GM21786 (cell line): ENCODE data around the gene CHEK2.
"Not testable (repeated sequence)": the region's sequence is repeated elsewhere in the genome, so short reads cannot be mapped to it uniquely, and the experiment has no call there.

Experiments
- ATAC-seq: cut with Tn5 transposase; IDR thresholded peaks from one replicate; pipeline ENCODE4 v1.9.1; 2021; ENCODE audit not compliant: unreplicated experiment

CHEK2 gene

DNA sequence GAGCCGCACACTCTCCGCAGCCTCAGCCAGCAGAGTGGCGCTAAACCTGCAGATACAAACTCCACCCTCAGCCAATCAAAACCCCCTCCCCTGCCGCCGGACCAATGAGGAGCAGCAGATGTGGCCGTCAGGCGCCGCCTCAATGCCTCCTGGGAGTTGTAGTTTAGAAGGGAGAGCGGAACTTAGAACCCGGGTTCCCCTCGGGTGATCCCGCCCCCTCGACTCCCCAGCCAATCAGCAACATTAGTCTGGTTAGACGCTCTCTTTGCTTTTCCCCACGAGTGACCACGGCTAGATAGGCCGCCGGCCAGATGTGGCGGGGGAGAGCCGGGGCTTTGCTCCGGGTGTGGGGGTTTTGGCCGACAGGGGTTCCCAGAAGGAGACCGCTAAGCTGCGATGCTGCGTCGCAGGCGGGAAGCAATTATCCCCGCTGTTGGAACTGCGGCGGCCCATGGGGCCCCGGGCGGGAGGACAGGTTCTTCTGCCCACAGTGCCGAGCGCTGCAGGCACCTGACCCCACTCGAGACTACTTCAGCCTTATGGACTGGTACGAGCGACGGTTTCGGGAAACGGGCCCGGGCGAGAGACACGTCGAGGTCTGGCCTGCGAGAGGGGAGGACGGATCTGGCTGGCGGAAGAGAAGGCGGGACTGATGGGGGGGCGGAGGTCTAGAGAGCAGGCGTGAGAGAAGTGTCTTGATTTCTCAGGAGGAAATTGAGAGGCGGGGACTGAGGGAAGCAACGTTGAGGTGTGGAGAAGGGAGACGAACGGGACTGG is at the start of gene CHEK2, which contains the start of gene HSCB:
Gene CHEK2 (minus strand): TSS at position 36 of the 777 bp plus-strand sequence. CDS start 7,099 bp downstream, outside the sequence.
Gene HSCB (plus strand): TSS at position 255 of the 777 bp plus-strand sequence. CDS start 57 bp downstream, at position 312.
- ATAC-seq, result peak; percentile 84

DNA sequence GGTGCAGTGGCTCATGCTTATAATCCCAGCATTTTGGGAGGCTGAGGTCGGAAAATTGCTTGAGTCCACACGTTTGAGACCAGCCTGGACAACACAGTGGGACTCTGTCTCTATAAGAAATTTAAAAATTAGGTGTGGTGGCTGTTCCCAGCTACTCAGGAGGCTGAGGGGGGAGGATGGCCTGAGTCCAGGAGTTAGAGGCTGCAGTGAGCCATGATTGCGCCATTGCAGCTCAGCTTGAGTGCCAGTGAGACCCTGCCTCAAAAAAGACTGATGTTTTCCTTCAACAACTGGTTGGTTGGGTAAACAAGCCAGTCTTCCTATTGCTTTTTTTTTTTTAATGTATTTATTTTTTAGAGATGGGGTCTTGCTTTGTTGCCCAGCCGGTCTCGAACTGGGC is 49.5 kb upstream of the CHEK2 start:
- no peak for ATAC-seq

DNA sequence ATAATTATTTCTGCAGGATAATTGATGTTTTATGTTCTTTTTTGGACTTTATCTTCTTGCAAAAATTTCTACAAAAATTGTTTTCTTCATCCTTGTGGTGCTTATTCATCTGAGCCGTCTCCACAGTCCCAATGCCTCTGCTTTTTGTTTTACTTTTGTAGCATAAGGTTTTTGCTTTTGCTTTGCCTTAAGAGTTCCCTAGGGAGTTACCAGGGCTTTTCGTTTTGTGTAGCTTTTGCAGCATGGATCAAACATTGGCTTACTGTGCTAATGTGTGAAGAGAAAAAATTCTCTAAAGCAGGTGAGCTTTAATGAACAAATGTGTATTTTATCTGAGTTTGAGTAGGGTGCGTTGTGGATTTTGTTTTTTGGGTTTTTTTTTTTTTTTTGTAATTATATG is 47.0 kb upstream of the CHEK2 start:
- ATAC-seq, result no peak

DNA sequence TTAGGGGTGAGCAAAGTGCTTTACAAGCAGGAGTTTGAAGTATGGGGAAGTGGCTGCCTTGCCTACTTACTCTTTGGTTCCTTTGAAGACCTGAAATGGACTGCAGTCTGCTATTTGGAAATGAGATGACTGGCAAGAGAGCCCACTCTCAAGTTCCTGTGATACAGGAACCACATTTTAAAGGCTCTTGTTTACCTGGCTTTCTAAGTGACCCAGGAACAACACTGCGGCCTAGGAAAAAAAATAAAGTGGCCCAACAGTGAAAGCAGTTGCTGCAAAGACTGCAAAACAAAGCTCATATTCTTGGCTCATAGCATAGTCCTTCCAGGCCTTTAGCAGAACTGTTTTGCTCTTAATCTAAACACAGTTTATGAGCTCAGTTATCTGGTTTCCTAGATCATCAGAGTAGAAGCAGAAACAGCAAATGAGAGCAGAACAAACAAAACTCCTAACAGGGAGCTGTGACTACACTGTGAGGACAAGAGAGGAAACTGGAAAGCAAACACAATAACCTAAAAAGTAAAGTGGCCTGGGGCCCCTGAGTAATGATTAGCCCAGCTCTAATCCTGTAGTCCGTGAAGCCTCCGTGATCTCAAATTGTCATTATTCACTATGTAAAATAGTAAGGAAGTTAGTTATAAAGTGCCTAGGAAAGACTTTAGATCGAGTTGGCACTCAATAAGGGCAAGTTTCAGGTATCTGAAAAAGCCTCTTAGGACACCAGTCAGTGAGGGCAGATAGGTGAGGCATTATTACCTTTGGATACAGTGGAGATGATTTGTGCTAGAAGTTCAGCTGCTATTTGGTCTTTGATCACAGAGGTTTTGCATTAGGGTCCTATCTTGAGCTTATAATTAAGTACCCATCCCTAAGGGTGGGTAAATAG is 42.4 kb upstream of the CHEK2 start:
- no peak for ATAC-seq

DNA sequence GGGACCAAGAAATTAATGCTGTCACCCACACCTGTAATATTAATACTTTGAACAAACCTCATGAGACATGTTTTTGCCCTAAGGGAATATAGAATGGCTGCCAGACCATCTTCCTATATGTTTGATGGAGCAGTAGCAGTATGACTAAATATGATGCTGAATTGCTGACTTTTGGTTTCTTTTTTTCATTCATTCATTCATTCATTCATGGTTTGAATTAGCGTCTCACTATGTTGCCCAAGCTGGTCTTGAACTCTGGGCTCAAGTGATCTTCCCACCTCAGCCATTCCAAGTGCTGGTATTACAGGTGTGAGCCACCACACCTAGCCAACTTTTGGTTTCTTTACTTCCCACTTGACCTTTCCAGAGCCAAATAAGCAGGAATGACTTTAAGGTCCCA is 38.7 kb upstream of the CHEK2 start:
- no peak for ATAC-seq

DNA sequence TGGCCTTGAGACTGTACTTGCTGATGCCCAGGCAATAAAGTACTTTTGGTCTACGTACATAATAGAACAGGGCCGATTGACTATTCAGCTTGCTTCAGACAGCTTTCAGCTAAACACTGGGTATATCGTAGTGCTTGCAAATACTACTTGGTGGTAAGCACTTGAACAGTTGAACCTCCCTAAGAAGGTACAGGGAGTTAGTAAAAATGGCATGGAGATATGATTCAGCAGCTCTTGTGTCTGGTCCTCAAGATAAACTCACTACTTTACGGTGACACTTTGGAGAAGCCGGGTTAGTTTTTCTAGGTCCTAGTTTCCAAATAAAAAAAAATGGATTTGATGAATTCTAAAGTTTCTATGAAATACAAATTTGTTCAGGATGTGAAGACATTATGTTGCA is 38.2 kb upstream of the CHEK2 start:
- no peak for ATAC-seq

DNA sequence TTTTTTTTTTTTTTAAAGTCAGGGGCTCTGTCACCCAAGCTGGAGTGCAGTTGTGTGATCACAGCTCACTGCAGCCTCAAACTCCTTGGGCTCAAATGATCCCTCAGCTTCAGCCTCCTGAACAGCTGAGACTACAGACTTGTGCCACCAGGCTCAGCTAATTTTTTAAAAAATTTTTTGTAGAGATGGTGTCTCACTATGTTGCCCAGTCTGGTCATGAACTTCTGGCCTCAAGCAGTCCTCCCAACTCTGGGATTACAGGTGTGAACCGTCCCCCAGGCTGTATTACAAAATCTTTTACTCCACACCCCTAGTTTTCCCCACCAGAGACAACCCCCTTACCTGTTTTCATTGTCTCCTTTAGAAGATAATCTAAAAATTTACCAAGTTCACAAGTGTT is 32.8 kb upstream of the CHEK2 start:
- no peak for ATAC-seq

DNA sequence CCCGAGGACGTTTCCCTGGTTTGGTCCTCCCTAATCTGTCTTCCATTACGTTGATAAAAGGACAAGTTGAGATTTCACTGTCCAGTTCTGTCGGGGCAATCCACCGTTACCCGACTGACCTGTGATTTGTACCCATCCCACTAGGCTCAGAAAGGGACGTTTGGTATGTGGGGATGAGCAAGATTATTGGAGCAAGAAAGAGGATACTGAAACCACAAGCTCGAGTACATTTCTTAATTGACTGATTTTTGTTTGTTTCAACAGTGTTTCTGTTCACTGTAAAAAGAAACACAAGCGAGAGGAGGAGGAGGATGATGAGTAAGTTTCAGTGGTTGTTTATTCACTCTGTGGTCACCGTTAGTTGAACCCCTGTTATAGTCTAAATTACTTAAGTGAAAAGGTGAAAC is 31.8 kb upstream of the CHEK2 start:
- peak; percentile 11 for ATAC-seq

DNA sequence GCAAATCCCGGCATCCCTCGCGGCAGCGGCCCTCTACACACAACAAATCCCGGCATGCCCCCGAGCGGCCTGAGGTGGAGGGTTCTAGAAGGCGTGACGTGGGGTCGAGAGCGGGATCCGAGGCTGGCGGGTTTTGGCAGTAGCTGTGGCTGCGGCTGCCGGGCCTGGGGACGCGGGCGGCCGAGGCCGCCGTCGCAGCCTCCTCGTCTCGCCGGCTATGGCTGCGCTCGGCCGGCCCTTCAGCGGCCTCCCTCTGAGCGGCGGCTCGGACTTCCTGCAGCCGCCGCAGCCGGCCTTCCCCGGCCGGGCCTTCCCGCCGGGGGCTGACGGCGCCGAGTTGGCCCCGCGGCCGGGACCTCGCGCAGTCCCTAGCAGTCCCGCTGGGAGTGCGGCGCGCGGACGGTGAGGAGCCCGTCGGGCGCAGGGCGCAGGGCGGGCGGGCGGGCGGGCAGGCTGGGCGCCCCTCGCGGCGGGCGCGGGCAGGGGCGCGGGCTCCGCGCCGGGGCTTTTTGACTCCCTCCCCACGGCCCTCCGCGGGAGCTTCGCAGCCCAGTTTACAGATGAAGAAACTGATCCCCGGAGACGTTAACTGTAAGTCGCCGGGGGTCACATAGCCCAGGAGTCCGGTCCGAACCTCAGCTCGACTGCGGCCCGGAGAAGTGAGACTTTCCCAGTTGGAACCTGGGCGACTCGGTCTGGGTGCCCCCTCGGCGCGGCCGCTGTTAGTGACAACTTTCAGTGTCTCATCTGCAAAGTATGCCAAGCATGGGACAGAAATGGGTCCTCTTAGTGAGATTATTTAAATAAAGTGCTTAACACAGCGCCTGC is 31.2 kb upstream of the CHEK2 start, which contains the start of gene CCDC117:
Gene CCDC117 (plus strand): TSS at position 63 of the 828 bp plus-strand sequence. CDS start 155 bp downstream, at position 218.
- ATAC-seq, result peak; percentile 84

DNA sequence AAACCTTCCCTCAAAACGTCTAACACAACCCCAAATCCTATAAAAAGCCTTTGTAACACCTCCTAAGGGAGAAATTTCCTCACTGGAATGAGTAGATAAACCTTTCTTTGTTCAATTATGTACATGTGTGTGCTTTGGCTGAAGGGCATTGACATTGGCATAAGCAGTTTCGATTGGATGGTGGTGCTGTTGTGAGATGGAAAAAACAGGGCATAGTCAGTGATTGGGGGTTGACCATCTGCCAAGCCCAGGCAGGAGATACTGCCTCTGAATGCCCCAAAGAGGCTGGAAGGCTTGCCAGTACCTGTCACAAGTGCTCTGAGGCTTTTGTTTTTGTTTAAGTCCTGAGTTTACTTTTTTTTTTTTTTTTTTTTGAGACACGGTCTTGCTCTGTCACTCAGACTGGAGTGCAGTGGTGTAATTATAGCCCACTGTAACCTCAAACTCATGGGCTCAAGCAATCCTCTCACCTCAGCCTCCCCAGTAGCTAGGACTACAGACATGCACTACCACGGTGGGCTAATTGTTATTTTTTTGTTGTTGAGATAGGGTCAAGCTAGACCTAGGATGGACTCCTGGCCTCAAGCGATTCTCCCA is 29.7 kb upstream of the CHEK2 start:
- ATAC-seq, result no peak

DNA sequence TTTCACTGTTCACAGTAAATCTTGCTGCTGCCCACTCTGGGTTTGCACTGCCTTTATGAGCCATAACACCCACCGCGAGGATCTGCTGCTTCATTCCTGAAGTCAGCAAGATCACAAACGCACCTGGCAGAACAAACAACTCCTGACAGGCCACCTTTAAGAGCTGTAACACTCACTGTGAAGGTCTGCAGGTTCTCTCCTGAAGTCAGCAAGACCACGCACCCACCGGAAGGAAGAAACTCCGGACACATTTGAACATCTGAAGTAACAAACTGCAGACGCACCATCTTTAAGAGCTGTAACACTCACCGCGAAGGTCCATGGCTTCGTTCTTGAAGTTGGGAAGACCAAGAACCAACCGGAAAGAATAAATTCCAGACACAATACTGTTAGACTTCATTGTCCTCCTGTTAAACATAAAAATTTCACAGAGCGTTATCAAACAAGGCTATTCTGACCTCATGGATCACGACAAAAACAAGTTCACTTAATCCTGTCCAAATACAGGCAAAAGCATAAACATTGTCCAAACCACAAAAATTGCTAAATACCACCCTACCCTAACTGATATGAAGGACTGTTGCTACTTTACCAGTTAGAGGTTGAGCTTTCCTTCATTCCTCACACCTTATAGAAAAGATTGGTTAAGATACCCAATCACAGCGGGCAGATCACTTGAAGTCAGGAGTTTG is 27.9 kb upstream of the CHEK2 start:
- ATAC-seq, result no peak

DNA sequence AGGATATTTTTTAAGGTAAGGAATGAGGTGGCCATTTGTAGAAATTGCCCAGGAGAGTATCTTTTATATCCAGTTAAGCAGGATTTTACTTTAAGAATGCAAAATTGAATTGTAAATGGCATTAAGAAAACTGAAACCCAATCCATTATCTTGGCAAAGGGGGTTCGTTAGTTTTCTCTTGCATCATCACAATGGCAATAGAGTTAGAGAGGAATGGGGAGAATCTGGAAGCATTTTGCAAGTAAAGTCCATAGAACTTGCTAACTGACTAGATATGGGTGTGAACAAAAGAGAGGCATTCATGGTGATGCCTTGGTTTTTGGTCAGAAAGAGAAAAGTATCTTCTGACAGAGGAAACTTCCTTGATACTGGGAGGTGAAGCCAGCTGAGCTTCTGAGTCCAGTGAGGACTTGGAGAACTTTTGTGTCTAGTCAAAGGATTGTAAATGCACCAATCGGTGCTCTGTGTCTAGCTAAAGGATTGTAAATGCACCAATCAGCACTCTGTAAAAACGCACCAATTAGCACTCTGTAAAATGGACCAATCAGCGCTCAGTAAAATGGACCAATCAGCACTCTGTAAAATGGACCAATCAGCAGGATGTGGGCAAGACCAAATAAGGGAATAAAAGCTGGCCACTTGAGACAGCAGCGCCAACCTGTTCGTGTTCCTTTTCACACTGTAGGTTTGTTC is 27.2 kb upstream of the CHEK2 start:
- ATAC-seq, result no peak

DNA sequence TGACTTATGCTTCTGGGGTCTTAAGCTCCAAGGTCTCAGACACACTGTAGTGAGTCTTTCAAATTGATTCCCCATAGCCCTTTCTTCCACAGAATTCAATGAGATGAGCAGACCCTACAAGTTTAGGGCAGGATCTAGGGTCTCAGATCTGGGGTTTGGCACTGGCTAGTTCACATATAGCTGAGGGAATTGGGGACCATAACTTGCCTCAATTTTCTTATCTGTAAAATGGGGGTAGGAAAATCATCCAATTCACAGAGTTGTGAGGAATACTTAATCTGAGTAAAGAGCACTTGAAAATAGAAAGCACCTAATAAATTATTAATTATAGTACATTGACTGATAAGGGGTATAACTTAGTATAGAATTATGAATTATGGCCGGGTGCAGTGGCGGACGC is 25.0 kb upstream of the CHEK2 start:
- ATAC-seq, result no peak

DNA sequence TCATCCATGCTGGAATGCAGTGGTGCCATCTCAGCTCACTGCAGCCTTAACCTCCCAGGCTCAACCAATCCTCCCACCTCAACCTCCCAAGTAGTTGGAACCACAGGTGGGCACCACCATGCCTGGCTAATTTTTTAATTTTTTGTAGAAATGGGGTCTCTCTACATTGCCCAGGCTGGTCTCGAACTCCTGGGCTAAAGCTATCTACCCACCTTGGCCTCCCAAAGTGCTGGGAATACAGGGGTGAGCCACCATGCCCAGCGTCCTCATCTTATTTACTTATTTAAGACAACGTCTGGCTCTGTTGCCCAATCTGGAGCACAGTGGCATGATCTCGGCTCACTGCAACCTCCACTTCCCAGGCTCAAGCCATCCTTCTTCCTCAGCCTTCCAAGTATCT is 20.4 kb upstream of the CHEK2 start:
- ATAC-seq, result not testable (repeated sequence)

DNA sequence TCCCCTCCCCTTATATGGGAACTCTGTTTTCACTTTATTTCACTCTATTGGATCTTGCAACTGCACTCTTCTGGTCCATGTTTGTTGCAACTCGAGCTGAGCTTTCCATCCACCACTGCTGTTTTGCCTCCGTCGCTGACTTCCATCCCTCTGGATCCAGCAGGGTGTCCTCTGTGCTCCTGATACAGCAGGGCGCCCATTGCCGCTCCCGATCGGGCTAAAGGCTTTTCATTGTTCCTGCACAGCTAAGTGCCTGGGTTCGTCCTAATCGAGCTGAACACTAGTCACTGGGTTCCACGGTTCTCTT is 19.8 kb upstream of the CHEK2 start:
- no peak for ATAC-seq

DNA sequence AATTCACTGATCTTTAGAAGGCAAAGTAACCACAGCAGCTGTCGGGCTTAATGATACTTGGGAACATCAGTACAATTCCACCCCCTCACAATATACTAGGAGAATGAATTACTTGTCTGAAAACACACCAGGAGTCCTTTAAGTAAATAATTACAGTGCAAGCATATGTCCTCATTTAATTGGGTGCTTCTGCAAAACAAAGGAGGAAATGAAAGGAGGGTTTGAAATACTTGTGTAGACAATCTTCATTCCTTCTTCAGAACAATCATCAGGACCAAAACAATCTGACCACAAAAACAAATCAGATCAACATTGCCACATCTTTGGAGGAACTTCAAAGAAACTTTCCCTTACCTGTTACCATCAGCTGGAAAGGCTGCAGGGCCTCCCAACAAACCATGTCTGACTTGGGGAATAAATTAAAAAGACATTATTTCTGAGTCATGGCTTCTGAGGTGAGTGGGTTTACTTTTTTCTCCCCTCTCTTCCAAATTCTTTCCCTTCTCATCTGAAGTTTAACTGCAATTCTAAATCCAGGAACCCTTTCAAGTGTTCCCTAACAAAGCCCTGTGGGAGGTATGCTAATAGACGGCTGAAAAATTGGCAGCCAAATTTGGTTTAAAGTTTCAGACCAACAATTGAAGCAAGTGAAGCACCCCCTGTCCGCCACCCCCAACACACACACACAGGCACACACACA is 18.4 kb upstream of the CHEK2 start:
- peak; percentile 4 for ATAC-seq

DNA sequence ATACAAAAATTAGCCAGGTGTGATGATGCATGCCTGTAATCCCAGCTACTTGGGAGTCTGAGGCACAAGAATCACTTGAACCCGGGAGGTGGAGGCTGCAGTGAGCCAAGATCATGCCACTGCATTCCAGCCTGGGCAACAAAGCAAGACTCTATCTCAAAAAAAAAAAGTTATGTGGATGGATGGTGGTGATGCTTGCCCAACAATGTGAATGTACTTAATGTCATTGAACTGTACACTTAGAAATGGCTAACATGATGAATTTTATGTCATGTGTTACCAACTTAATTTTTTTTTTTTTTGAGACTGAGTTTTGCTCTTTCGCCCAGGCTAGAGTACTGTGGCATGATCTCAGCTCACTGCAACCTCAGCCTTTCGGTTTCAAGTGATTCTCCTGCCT is 12.9 kb upstream of the CHEK2 start:
- not testable (repeated sequence) for ATAC-seq

DNA sequence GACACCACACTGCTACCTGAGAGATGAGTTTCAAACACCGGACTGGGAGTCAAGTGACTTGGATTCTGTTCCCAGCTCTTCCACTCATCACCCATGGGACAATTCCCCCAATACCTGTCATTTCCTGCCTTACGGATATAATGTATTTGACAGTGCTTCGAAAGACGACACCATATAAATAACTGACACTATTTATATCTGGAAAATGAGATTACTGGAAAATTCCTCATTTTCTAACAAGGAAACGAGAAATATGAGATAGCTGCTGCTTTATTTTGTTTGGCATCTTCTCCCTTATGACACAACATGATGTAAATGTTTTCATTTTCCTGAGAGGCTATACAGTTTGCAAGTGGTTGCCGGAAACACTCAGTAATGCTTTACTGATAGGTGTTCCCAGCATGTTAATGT is 8.9 kb upstream of the CHEK2 start:
- ATAC-seq, result no peak

DNA sequence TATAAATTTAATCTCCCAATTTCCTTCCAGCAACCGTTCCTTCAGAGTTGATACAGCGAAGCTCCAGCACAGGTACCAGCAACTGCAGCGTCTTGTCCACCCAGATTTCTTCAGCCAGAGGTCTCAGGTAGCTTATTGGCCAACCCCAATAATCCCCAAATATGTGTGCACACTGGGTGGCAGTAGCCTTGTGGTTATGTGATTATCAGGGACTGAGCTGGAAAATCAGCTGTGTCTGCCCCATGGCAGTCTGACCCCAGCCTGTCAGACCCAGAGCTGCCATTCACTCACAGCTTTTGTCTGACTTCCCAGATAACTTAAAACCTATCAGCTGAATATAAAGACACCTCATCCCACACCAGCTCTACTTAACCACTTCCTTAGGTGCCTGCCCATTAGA is 2.2 kb upstream of the CHEK2 start:
- ATAC-seq, result no peak
